ENCODE data around the gene SH3PXD2A. TPM values are rescaled to one million over a fixed set of nuclear protein-coding genes. Genes with fewer than 3 reads are reported as not detected.

SH3PXD2A gene
- total RNA-seq, 1 donor from 2014 or later = 35.2 TPM

DNA sequence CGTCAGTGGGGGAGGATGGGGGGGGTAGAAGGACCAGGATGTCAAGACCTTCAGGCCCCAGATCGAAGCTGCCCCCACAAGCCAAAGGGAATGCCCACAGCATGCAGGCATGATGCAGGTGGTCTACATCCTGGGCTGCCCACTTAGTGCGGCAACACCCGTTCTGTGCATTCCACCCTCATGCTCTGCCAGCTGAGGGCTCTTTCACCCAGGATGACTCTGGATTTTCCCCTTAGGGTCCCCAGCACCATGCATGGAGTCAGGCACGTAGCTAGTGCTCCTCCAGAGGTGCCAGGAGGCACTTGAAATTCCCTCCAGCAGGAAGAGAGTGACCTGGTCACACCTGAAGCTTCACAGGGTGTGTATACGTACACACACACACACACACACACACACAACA is 66.2 kb downstream of the SH3PXD2A start:
- no peak overlapping the region for H3K4me3 ChIP-seq
- no peaks in the 10 kb centered on the region for H3K27me3 ChIP-seq
- peaks cover 31% of the 10 kb centered on the region for H3K4me1 ChIP-seq
- TF ChIP-seq CTCF (IDR thresholded peaks at IDR 0.05) = no peak
- intact Hi-C loops (cut with DNase I) = no loop called here
- no peak for ATAC-seq
- no peak for DNase-seq
- H3K27ac ChIP-seq = no peak overlapping the region
- H3K36me3 ChIP-seq = no peaks in the 10 kb centered on the region
- H3K9me3 ChIP-seq = no peaks in the 10 kb centered on the region

DNA sequence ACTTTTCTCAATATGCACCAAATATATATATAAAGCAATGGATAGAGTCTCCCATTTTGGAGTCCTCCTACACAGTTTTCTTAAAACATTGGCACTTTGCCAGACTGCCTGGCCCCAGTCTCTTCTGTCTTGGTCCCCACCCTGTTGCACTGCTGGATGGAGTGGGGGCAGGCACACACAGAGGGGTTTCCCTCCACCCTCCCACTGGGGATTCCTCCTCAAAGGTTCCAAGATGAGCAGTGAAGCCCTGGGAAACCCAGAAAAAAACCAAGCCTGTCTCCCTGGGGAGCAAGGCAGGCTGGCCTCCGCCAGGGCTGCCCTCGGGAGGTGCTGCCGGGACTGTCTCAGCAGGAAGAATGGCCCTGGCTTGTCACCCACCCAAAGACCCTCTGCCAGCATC is 68.0 kb downstream of the SH3PXD2A start:
- peaks cover 27% of the 10 kb centered on the region for H3K4me1 ChIP-seq
- TF ChIP-seq CTCF (IDR thresholded peaks at IDR 0.05) = no peak
- no peaks in the 10 kb centered on the region for H3K27me3 ChIP-seq
- no peak overlapping the region for H3K27ac ChIP-seq
- ATAC-seq = no peak
- H3K36me3 ChIP-seq = no peaks in the 10 kb centered on the region
- no peaks in the 10 kb centered on the region for H3K9me3 ChIP-seq
- H3K4me3 ChIP-seq = no peak overlapping the region
- intact Hi-C loops (cut with DNase I) = no loop called here
- no peak for DNase-seq

GRCh38 chr10:103786020-103786419 is 69.4 kb downstream of the SH3PXD2A start:
- Histone ChIP-seq H3K27me3 (no peaks in the 10 kb centered on the region), H3K4me1 (peaks cover 19% of the 10 kb centered on the region), H3K9me3 (no peaks in the 10 kb centered on the region), H3K36me3 (no peaks in the 10 kb centered on the region), H3K4me3 (no peak overlapping the region), H3K27ac (no peak overlapping the region)
- intact Hi-C loops (cut with DNase I) = no loop called here
- no peak for ATAC-seq
- no peak for TF ChIP-seq CTCF (IDR thresholded peaks at IDR 0.05)
- no peak for DNase-seq

DNA sequence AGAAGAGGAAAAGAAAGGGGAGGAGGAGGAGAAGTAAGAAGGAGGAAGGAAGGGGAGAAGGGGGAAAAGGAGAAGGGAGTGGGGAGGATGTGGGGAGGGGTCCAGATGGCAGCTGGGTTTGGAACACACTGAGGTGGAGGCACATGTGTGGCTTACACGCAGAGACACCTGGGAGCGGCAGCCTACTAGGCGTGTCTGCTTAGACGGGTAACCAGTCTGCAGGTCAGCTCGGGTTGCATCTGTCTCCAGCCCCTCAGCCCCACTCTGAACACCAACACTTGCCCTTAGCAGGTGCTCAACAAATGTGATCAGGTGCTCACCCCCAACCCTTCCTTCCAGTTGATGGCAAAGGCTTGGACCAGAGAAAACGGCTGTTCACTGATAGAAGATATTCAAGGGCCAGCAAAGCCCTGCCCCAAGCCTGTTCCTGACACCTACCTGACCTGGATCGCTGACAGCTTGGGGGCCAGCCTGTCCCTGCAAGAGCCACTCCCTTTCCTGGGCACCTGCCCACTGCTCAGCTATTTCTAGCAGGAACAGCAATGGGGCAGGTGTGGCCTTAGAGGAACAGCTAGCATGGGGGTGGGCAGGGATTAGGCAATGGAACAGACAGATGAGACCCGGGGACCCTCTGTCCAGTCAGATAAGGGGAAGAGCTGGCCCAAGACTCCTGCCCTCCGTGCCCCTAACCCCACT is 70.5 kb downstream of the SH3PXD2A start:
- H3K4me1 ChIP-seq = peaks cover 20% of the 10 kb centered on the region
- peak; percentile 85 for DNase-seq
- no peaks in the 10 kb centered on the region for H3K27me3 ChIP-seq
- no peak overlapping the region for H3K4me3 ChIP-seq
- H3K9me3 ChIP-seq = no peaks in the 10 kb centered on the region
- no peak overlapping the region for H3K27ac ChIP-seq
- no peak for TF ChIP-seq CTCF (IDR thresholded peaks at IDR 0.05)
- H3K36me3 ChIP-seq = no peaks in the 10 kb centered on the region
- ATAC-seq = peak; percentile 69
- intact Hi-C loops (cut with DNase I) = no loop called here

DNA sequence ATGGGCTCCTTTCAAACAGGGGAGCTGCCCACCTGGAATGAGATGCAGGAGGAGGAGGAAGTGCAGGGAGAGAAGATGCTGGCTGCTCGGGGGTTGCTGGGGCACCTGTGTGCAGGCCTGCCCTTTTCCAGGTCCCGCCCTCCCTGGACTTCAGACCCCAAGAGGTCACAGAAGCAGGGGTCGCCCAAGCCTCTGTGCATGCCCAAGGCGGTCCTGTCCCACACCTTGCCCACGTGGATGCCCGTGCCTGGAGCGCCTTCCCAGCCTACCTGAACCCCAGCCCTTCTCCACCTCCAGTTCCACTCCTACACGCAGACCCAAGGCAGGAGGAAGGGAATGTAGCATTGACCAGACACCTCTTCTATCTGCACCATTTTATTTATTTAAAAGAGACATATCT is 71.3 kb downstream of the SH3PXD2A start:
- no peak for TF ChIP-seq CTCF (IDR thresholded peaks at IDR 0.05)
- no peak for ATAC-seq
- DNase-seq = no peak
- intact Hi-C loops (cut with DNase I) = no loop called here
- Histone ChIP-seq H3K4me3 (no peak overlapping the region), H3K27ac (no peak overlapping the region), H3K36me3 (no peaks in the 10 kb centered on the region), H3K9me3 (no peaks in the 10 kb centered on the region), H3K27me3 (no peaks in the 10 kb centered on the region), H3K4me1 (peaks cover 23% of the 10 kb centered on the region)

- no peaks in the 10 kb centered on the region for H3K27me3 ChIP-seq
- H3K4me1 ChIP-seq = peaks cover 26% of the 10 kb centered on the region
- no peak overlapping the region for H3K27ac ChIP-seq
- DNase-seq = no peak
- no peaks in the 10 kb centered on the region for H3K36me3 ChIP-seq
- H3K9me3 ChIP-seq = no peaks in the 10 kb centered on the region
- no peak for TF ChIP-seq CTCF (IDR thresholded peaks at IDR 0.05)
- no peak for ATAC-seq
- no peak overlapping the region for H3K4me3 ChIP-seq
- intact Hi-C loops (cut with DNase I) = no loop called here
Observed at GRCh38 chr10:103783681-103784080, 71.7 kb downstream of the SH3PXD2A start.
